Fibroblast of peridontal ligament (primary cell): Measurements from ENCODE around the gene SMYD3.
"Not testable (repeated sequence)": the region's sequence is repeated elsewhere in the genome, so short reads cannot be mapped to it uniquely, and the experiment has no call there.

ENCODE experiments used
- DNase-seq: peaks from one replicate; pipeline ENCODE4 v3.0.0-alpha.2; 2010; ENCODE audit errors: extremely low read depth

The SMYD3 gene

GRCh38 chr1:245988393-245989078 is 518.5 kb downstream of the SMYD3 start:
- no peak for DNase-seq

- no peak for DNase-seq
Observed at GRCh38 chr1:245987997-245988392, 519.1 kb downstream of the SMYD3 start.

GRCh38 chr1:245987577-245987976 is 519.5 kb downstream of the SMYD3 start:
- no peak for DNase-seq

- no peak for DNase-seq
Observed at GRCh38 chr1:245987219-245987545, 519.9 kb downstream of the SMYD3 start.

GRCh38 chr1:245986404-245987218 is 520.5 kb downstream of the SMYD3 start:
- DNase-seq: peak; percentile 76

- DNase-seq: no peak
Observed at GRCh38 chr1:245984390-245985155, 522.5 kb downstream of the SMYD3 start.

- no peak for DNase-seq
Observed at GRCh38 chr1:245983294-245983967, 523.6 kb downstream of the SMYD3 start.

- no peak for DNase-seq
Observed at GRCh38 chr1:245979589-245979988, 527.5 kb downstream of the SMYD3 start.

- DNase-seq: no peak
Observed at GRCh38 chr1:245978915-245979314, 528.2 kb downstream of the SMYD3 start.

- no peak for DNase-seq
Observed at GRCh38 chr1:245972476-245972875, 534.6 kb downstream of the SMYD3 start.

- no peak for DNase-seq
Observed at GRCh38 chr1:245971711-245972085, 535.4 kb downstream of the SMYD3 start.

GRCh38 chr1:245971076-245971710 is 535.9 kb downstream of the SMYD3 start:
- not testable (repeated sequence) for DNase-seq

- DNase-seq: peak; percentile 90
Observed at GRCh38 chr1:245969283-245969682, 537.8 kb downstream of the SMYD3 start.

- DNase-seq: no peak
Observed at GRCh38 chr1:245968775-245969174, 538.3 kb downstream of the SMYD3 start.

- no peak for DNase-seq
Observed at GRCh38 chr1:245965398-245965797, 541.7 kb downstream of the SMYD3 start.

GRCh38 chr1:245963649-245964048 is 543.4 kb downstream of the SMYD3 start:
- DNase-seq: no peak

GRCh38 chr1:245962453-245962852 is 544.6 kb downstream of the SMYD3 start:
- no peak for DNase-seq

GRCh38 chr1:245961137-245961540 is 545.9 kb downstream of the SMYD3 start:
- peak; percentile 47 for DNase-seq

- DNase-seq: no peak
Observed at GRCh38 chr1:245960171-245960570, 546.9 kb downstream of the SMYD3 start.

GRCh38 chr1:245958016-245958415 is 549.1 kb downstream of the SMYD3 start:
- DNase-seq: no peak

GRCh38 chr1:245957427-245957826 is 549.7 kb downstream of the SMYD3 start:
- no peak for DNase-seq

- DNase-seq: no peak
Observed at GRCh38 chr1:245956225-245956624, 550.9 kb downstream of the SMYD3 start.
